IPS-15b (cell line): ENCODE measurements around the gene MRAS.
A peak's percentile ranks its signal among the peaks of the same experiment; 100 is the strongest.

Experiments used
- H3K27me3 ChIP-seq: one replicate; pipeline ENCODE4 v1.6.1; 2013; ENCODE audit warnings: low read length; ENCODE audit not compliant: control insufficient read depth, insufficient read depth
- H3K36me3 ChIP-seq: one replicate; pipeline ENCODE4 v1.6.1; 2013; ENCODE audit warnings: low read length; ENCODE audit not compliant: control insufficient read depth, insufficient read depth
- H3K4me1 ChIP-seq: one replicate; pipeline ENCODE4 v1.6.1; 2013; ENCODE audit warnings: mild to moderate bottlenecking, low read length; ENCODE audit not compliant: control insufficient read depth, insufficient read depth
- H3K4me3 ChIP-seq: one replicate; pipeline ENCODE4 v1.5.1; 2013; ENCODE audit warnings: low read depth, low read length
- H3K9ac ChIP-seq: one replicate; pipeline ENCODE4 v1.6.1; 2013; ENCODE audit warnings: low read depth, mild to moderate bottlenecking, low read length
- H3K9me3 ChIP-seq: one replicate; pipeline ENCODE4 v1.6.1; 2013; ENCODE audit warnings: mild to moderate bottlenecking, low read length; ENCODE audit not compliant: control insufficient read depth, insufficient read depth

Gene MRAS

DNA sequence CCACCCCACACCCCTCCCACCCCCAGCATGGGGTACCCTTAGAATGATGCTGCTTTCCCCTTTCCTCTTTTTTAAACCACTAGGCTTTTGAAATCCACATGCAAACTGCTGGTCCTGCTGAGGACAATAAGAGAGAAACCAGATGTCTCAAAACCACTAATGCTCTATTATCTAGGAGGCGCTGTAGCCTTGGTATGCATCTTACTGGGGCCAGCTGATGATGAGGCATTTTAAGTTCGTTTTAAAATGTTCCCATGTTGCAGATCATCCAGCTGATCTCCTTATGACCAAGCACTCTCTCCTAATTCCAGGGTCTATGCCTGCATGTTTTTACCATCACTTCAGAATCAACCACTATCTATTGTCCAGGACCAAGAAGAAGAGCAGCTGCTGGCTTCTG is 20.0 kb upstream of the MRAS start:
- Histone ChIP-seq H3K27me3 (peaks cover 5% of the 10 kb centered on the region), H3K9ac (no peak overlapping the region), H3K4me3 (no peak overlapping the region), H3K4me1 (no peaks in the 10 kb centered on the region), H3K9me3 (no peaks in the 10 kb centered on the region), H3K36me3 (no peaks in the 10 kb centered on the region)

DNA sequence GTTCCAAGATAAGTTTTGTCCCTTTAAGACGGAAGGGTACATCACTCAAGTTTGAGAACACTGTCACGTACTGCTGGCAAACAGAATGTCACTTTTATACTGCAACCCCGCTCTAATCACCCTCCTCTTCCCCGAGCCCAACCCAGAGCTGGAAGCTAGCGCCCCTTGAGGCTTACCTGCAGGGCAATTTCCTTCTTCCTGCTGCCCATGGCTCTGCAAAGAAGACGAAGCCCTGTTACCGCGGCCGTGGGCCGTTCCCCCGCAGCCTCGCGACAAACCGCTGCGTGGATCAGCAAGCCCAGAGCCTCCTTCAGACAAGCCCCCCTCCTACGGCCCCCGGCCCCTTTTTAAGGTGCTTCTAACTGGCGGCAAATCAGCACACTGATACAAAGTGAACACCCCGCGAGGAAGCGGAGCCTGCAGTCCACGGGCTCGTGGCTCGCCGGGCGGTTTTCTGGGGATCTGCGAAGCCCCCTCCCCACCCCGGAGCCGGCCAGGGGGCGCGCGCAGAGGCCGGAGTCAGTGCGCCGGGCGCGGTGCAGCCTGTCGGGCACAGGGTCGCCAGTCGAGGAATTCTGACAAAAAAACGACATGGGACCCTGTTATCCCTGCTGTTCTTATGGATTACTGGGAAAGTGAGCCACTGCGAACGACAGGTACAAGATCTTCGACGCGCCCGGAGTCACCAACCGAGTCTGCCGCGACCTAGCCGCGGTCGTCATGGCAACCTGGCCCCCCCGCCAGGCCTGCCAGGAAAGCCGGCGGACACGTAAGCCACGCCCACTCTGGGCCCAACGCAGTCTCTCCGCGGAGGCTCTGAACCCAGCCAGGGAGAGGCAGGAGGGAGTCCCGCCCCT is 19.0 kb upstream of the MRAS start, which contains the start of gene NME9:
Gene NME9, minus strand, starts transcription at position 725 of the 857 bp plus-strand sequence. Its CDS starts 516 bp downstream, at position 209.
- no peak within 1 kb of the TSS for H3K9ac ChIP-seq
- peak within 1 kb of the TSS; percentile 72 for H3K4me3 ChIP-seq

DNA sequence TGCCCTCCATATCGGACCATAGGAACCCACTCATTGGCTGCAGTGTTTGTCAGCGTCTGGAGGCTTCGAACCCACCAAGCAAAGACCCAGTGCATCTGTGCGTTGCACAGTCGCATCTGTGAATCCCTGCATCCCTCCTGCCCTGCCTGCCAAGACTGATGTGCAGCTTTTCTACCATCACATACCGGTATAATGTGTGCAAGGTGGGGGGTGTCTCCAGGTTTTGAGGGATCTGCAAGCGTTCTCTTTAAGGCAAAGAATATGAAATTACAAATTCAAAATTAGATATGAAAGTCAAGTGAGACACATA is 18.4 kb upstream of the MRAS start:
- H3K4me3 ChIP-seq, result peak overlapping the region; percentile 55
- no peaks in the 10 kb centered on the region for H3K36me3 ChIP-seq
- H3K9ac ChIP-seq, result no peak overlapping the region
- no peaks in the 10 kb centered on the region for H3K9me3 ChIP-seq
- H3K4me1 ChIP-seq, result no peaks in the 10 kb centered on the region
- H3K27me3 ChIP-seq, result peaks cover 5% of the 10 kb centered on the region

More for the DNA sequence above, 19.0 kb upstream of the MRAS start, which contains the start of gene NME9:
- peaks cover 5% of the 10 kb centered on the region for H3K27me3 ChIP-seq
- no peaks in the 10 kb centered on the region for H3K36me3 ChIP-seq
- H3K9me3 ChIP-seq, result no peaks in the 10 kb centered on the region
- no peaks in the 10 kb centered on the region for H3K4me1 ChIP-seq

DNA sequence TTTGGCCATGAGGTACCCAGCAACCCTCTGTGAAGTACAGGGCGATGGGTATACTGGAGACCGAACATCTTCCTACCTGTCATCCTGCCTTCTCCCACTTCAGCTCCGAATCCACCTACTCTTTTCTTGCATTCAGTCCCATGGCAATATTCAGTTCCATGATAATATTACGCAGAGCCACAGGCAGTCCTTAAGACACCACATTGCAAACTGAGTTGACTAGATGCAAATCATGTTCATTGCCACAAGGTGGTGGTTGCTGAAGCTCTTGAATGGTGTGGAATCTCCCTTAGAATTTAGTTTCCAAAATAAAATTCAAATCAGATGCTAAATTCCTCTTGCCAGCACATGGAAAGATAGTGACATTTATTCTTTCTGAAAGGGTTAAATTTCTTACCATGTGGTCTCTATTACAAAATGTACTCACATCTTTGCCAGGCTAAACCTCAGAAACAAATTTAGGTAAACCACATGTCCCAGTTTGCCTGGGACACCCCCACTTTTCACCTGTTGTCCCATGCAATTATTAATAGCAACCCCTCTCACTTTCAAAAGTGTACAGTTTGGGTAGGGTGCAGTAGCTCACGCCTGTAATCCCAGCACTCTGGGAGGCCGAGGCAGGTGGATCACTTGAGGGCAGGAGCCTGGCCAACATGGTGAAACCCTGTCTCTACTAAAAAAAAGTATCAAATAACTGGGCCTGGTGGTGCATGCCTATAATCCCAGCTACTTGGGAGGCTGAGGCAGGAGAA is 17.1 kb upstream of the MRAS start:
- Histone ChIP-seq H3K27me3 (peaks cover 5% of the 10 kb centered on the region), H3K4me3 (no peak overlapping the region), H3K9ac (no peak overlapping the region), H3K4me1 (peaks cover 9% of the 10 kb centered on the region), H3K36me3 (no peaks in the 10 kb centered on the region), H3K9me3 (no peaks in the 10 kb centered on the region)

DNA sequence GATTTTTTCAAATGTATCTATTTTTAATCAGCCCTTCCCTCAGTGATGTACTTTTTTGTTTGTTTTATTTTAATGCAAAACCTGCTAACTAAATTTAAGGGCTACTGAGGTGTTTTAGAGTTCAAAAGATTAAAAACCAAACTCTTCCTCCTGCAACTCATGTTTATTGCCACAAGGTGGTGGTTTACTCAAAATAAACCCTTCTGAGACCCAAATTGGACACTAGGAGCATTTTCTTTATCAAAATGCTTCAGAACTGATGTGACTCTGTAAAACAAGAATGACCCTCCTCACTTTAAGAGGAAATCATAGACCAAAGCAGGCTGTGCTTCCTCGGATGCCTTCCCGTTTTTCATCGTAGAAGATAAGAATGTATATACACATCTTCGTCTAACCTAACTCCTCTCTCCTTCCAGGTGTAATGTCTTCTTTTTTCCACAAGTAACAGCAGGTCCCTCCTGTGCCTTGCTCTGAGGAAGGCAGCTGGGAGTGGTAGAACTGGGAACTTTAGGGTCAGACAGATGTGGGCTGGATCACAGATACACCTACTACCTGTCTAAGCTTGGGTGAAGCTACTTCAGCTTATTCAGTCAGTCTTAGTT is 15.8 kb upstream of the MRAS start:
- H3K4me3 ChIP-seq, result no peak overlapping the region
- H3K27me3 ChIP-seq, result peaks cover 5% of the 10 kb centered on the region
- H3K4me1 ChIP-seq, result peaks cover 13% of the 10 kb centered on the region
- H3K9ac ChIP-seq, result no peak overlapping the region
- H3K9me3 ChIP-seq, result no peaks in the 10 kb centered on the region
- no peaks in the 10 kb centered on the region for H3K36me3 ChIP-seq

DNA sequence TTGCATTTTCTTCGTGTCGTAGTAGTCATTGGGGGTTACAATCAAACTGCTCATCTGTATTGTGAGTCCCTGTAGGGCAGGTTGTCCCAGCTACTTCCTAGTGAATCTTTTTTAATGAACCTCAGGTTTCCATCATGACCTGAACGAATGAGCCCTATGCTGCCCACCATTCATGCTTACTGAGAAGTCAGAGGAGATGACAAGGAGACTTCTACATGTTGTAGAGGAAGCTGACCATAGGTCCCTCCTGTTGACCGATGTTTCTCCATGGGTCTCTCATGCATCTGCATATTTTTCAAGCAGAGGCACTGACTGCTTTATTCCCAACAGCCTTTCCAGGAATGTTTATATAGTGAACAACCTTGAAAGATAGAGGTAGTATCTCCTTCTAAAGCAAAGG is 13.8 kb upstream of the MRAS start:
- Histone ChIP-seq H3K27me3 (no peaks in the 10 kb centered on the region), H3K4me1 (peaks cover 13% of the 10 kb centered on the region), H3K36me3 (no peaks in the 10 kb centered on the region), H3K9ac (no peak overlapping the region), H3K9me3 (no peaks in the 10 kb centered on the region), H3K4me3 (no peak overlapping the region)

DNA sequence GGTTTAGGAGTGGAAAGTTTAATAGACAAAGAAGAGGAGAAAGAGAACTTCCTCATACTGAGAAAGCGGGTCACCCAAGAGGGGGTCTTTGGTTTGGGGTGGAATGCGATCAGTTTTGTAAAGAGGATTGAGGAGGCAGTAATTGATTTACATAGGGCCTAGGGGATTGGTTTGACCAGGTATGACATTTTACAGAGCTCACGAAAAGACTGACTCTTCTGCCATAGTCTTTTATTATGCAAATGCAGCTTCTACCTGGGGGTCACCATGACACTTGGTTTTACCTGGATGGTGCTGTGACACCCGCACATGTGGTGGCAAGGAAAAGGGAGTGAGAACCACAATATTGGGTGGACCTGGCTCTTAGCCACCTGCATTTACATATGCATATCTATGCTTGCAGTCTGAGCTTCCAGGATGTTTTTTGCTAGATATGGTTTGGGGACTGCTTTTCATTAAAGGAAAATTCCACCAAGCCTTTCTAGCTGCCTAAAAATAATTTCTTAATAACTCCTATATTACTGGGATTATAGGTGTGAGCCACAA is 11.9 kb upstream of the MRAS start:
- no peak overlapping the region for H3K4me3 ChIP-seq
- H3K4me1 ChIP-seq, result peaks cover 13% of the 10 kb centered on the region
- no peaks in the 10 kb centered on the region for H3K36me3 ChIP-seq
- H3K9ac ChIP-seq, result no peak overlapping the region
- no peaks in the 10 kb centered on the region for H3K27me3 ChIP-seq
- H3K9me3 ChIP-seq, result no peaks in the 10 kb centered on the region

DNA sequence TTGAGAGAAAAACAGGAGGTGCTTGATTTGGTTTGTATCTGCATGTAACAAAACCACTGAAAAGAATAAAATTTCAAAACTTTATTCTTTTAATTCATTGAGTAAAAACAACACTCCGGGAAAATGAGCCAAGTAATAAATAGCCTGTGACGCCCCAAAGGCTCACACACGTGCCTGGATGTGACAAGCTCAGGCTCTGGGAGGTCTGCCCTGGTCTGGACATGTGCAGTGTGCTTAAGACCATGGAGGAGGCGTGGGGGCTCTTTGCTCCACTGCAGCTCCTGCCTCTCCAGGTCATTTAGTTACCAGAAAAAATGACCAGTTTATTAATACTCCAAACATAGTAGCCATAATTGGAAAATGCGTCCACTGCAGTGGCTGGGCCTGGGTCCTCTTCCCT is 10.1 kb upstream of the MRAS start:
- H3K27me3 ChIP-seq, result no peaks in the 10 kb centered on the region
- peaks cover 13% of the 10 kb centered on the region for H3K4me1 ChIP-seq
- no peak overlapping the region for H3K4me3 ChIP-seq
- H3K36me3 ChIP-seq, result no peaks in the 10 kb centered on the region
- H3K9ac ChIP-seq, result no peak overlapping the region
- H3K9me3 ChIP-seq, result no peaks in the 10 kb centered on the region

DNA sequence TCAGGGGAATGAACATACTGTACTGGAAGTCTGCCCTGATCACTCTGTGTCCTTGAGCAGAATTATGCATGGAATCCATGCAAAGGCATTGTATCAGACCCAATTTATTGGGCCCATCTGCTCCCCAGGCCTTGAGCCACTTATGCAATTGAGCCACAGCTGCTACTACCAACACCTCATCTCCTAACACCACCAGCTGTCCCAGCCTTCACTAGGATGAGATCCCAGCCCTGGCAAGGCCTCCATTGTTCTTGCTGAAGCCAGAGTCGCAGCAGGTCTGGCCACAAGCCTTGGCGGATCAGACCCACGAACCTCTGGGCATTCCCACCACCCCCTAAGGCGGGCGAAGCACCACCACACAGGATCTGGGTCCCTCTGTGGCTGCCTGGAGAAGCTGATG is 9.6 kb upstream of the MRAS start:
- H3K9me3 ChIP-seq, result no peaks in the 10 kb centered on the region
- H3K36me3 ChIP-seq, result no peaks in the 10 kb centered on the region
- no peak overlapping the region for H3K9ac ChIP-seq
- no peak overlapping the region for H3K4me3 ChIP-seq
- peaks cover 13% of the 10 kb centered on the region for H3K4me1 ChIP-seq
- H3K27me3 ChIP-seq, result no peaks in the 10 kb centered on the region

DNA sequence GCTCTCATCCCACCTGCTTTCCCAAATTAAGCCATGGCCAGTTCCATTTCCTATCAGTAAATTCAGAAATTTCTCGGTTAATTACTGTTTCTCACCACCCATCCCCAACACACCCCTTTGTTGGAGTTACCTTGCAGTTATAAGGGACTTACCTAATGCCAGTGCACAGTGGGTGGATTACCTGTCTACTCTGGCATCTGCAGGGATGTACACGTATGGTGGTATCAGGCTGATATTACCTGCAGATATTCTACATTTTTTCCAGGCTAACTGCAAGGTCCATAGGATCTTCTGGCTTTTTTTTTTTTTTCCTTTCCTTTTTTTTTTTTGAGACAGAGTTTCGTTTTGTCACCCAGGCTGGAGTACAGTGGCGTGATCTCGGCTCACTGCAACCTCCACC is 7.9 kb upstream of the MRAS start:
- Histone ChIP-seq H3K4me1 (peaks cover 11% of the 10 kb centered on the region), H3K9ac (no peak overlapping the region), H3K36me3 (no peaks in the 10 kb centered on the region), H3K27me3 (no peaks in the 10 kb centered on the region), H3K9me3 (no peaks in the 10 kb centered on the region), H3K4me3 (no peak overlapping the region)

DNA sequence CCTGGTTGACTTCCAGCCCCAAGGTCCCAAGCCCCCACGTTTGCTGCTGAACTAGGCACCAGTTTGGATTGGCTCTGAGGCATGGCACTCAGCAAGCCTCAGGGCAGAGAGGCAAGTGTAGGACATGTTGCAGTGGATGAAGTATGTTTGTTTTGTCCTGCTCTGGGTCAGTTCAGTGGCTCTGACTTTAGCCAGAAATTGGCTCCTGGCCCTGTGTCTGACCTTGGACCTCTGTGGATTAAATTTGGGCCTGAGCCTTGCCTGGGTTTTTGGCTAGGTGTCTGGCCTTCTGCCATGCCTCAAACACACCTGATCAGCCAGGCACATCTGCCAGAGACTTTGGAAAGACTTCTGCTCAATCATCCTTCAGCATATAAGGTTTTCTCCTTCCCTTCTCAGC is 3.6 kb upstream of the MRAS start:
- Histone ChIP-seq H3K36me3 (no peaks in the 10 kb centered on the region), H3K9ac (no peak overlapping the region)

More for the DNA sequence above, 3.6 kb upstream of the MRAS start:
- H3K4me1 ChIP-seq, result no peaks in the 10 kb centered on the region
- H3K9me3 ChIP-seq, result no peaks in the 10 kb centered on the region
- H3K4me3 ChIP-seq, result no peak overlapping the region
- H3K27me3 ChIP-seq, result peaks cover 6% of the 10 kb centered on the region
